B cell (primary cell): ENCODE results near the gene ERG. TPM values are rescaled to one million over a fixed set of nuclear protein-coding genes. Genes with fewer than 3 reads are reported as not detected.

Experiments
- ATAC-seq: fragments of 200-7000 bp; cut with Tn5 transposase; one replicate; pipeline ENCODE4 v1.10.0; 2021; ENCODE audit warnings: low read depth, mild to moderate bottlenecking, moderate number of reproducible peaks, moderate library complexity
- CTCF ChIA-PET: fragments of 350-600 bp; sonication (Branson Sonifier 250); formaldehyde crosslinking; loops from one replicate; lab custom pipeline; 2021; ENCODE audit warnings: antibody characterized with exemption, inconsistent platforms; lab: Charles Lee
- POLR2A ChIA-PET: fragments of 350-600 bp; sonication (Branson Sonifier 250); formaldehyde crosslinking; loops from one replicate; lab custom pipeline; 2021; ENCODE audit warnings: antibody characterized with exemption; lab: Charles Lee
- DNase-seq: peaks from one replicate; pipeline ENCODE4 v3.0.0; 2013
- H2AFZ ChIP-seq: 2 replicates; pipeline ENCODE4 v1.6.1; 2012; ENCODE audit warnings: mild to moderate bottlenecking, low read depth, low read length; ENCODE audit not compliant: insufficient read depth, poor library complexity, severe bottlenecking
- H3K27ac ChIP-seq, 2 donors: 1 replicate in 1 of 2; 2 replicates in 1 of 2; pipeline ENCODE4 v1.5.1; 2012 to 2013; ENCODE audit warnings: low read length in 2 of 2, mild to moderate bottlenecking in 2 of 2, moderate library complexity in 1 of 2
- H3K27me3 ChIP-seq, 4 experiments: fragments of 200-600 bp in 1 of 4; sonication (generic) in 1 of 4; replicated peaks in 1 of 4; 1 replicate in 2 of 4; 2 replicates in 2 of 4; pipeline versions ENCODE4 v1.6.1 to v1.7.0; 2013 to 2016; ENCODE audit warnings: low read length in 3 of 4, mild to moderate bottlenecking in 2 of 4, mixed read lengths in 1 of 4, moderate library complexity in 1 of 4; ENCODE audit not compliant: insufficient read depth in 4 of 4, control insufficient read depth in 3 of 4; ENCODE audit errors: control extremely low read depth in 1 of 4
- H3K36me3 ChIP-seq, 2 experiments: replicated peaks in 1 of 2; 1 replicate in 1 of 2; 2 replicates in 1 of 2; pipeline versions ENCODE4 v1.6.1 to v1.7.1; 2013; ENCODE audit warnings: low read length in 1 of 2; ENCODE audit not compliant: insufficient read depth in 2 of 2, control insufficient read depth in 1 of 2; ENCODE audit errors: control extremely low read depth in 1 of 2, extremely low read depth in 1 of 2
- H3K4me1 ChIP-seq, 2 donors: fragments of 200-600 bp in 1 of 2; sonication (generic) in 1 of 2; 1 replicate in 1 of 2; 2 replicates in 1 of 2; pipeline versions ENCODE4 v1.5.1 to v1.6.1; 2013 to 2017; ENCODE audit warnings: low read length in 2 of 2; ENCODE audit not compliant: control insufficient read depth in 2 of 2, insufficient read depth in 2 of 2
- H3K4me2 ChIP-seq: replicated peaks from 2 replicates; pipeline ENCODE3; 2012; ENCODE audit warnings: mild to moderate bottlenecking, low read depth, low read length; ENCODE audit not compliant: poor library complexity, severe bottlenecking
- H3K4me3 ChIP-seq, 5 experiments: fragments of 200-600 bp in 1 of 5; sonication (generic) in 1 of 5; 1 replicate in 3 of 5; 2 replicates in 2 of 5; pipeline versions ENCODE4 v1.5.1 to v1.7.0; 2011 to 2016; ENCODE audit warnings: low read length in 4 of 5, mild to moderate bottlenecking in 4 of 5, low read depth in 2 of 5, control low read depth in 1 of 5, moderate library complexity in 1 of 5; ENCODE audit not compliant: insufficient read depth in 1 of 5; ENCODE audit errors: control extremely low read depth in 1 of 5, extremely low read depth in 1 of 5
- H3K79me2 ChIP-seq: fragments of 200-600 bp; sonication (generic); one replicate; pipeline ENCODE4 v1.6.0; 2016; ENCODE audit warnings: low read length; ENCODE audit not compliant: control insufficient read depth, insufficient read depth
- H3K9ac ChIP-seq: fragments of 200-600 bp; sonication (generic); 2 replicates; pipeline ENCODE4 v1.6.1; 2017; ENCODE audit warnings: mild to moderate bottlenecking, low read length, moderate library complexity
- H3K9me3 ChIP-seq, 3 donors: one replicate each; pipeline versions ENCODE4 v1.6.1 to v1.7.1; 2013; ENCODE audit warnings: low read length in 2 of 3; ENCODE audit not compliant: control insufficient read depth in 2 of 3, insufficient read depth in 1 of 3; ENCODE audit errors: control extremely low read depth in 1 of 3
- H4K20me1 ChIP-seq: 2 replicates; pipeline ENCODE4 v1.6.0; 2012; ENCODE audit warnings: mild to moderate bottlenecking, low read length; ENCODE audit not compliant: insufficient read depth, control insufficient read depth, poor library complexity, severe bottlenecking
- H3K27ac Mint-ChIP-seq: one replicate; pipeline ENCODE4 v1.8.0; 2021; ENCODE audit warnings: mixed read lengths
- H3K27me3 Mint-ChIP-seq: one replicate; pipeline ENCODE4 v1.8.0; 2021; ENCODE audit warnings: mixed read lengths
- H3K4me1 Mint-ChIP-seq: one replicate; pipeline ENCODE4 v1.8.0; 2021; ENCODE audit warnings: mixed read lengths
- H3K4me3 Mint-ChIP-seq: one replicate; pipeline ENCODE4 v1.8.0; 2021; ENCODE audit warnings: mixed read lengths
- H3K9me3 Mint-ChIP-seq: one replicate; pipeline ENCODE4 v1.8.0; 2022; ENCODE audit warnings: mixed read lengths; ENCODE audit not compliant: insufficient read depth
- EZH2 ChIP-seq: IDR thresholded peaks from 2 replicates; pipeline ENCODE4 v1.6.1; 2012; ENCODE audit warnings: borderline replicate concordance, low read depth, mild to moderate bottlenecking, moderate library complexity, low read length; ENCODE audit not compliant: insufficient read depth, poor library complexity, severe bottlenecking
- WGBS: methylation state at CpG from one replicate; pipeline ENCODE4 v1.1.5; 2013; ENCODE audit warnings: missing lambda C conversion rate; ENCODE audit not compliant: insufficient coverage; 5-methylcytosine and 5-hydroxymethylcytosine counted together
- intact Hi-C: fragments of 100-400 bp; cut with micrococcal nuclease; formaldehyde crosslinking; loops from one replicate; pipeline ENCODE4 v1.10.0; 2022
- polyA plus RNA-seq: library from polyadenylated mRNA; depleted of rRNA; stranded (reverse); fragments of >200 nt; gene quantifications from 2 replicates; pipeline ENCODE4 v1.2.3, GENCODE V29; 2012
- total RNA-seq, 2 donors: library from RNA; stranded (reverse); fragments of 120-200 nt in 1 of 2; gene quantifications; 1 replicate in 1 of 2; 2 replicates in 1 of 2; pipeline versions ENCODE4 v1.2.3 to v1.2.4, GENCODE V29; 2013 to 2022
- TF ChIP-seq, protein P1 (sequence below): fragments of 200-600 bp; IDR thresholded peaks from one replicate; pipeline ENCODE4 v1.8.0; 2022; ENCODE audit warnings: antibody characterized with exemption, mild to moderate bottlenecking

Gene ERG
- total and polyA plus RNA-seq, 2 donors (not counting 1 experiment from before 2014, with no cell fraction given), result 0.17 TPM; not detected in 1

GRCh38 chr21:38459490-38459889 lies 38.8 kb downstream of the ERG start:
- no peaks in the 10 kb centered on the region for H3K36me3 ChIP-seq
- H3K27ac ChIP-seq, result no peak overlapping the region
- no peaks in the 10 kb centered on the region for H3K4me1 ChIP-seq
- no peak overlapping the region for H3K4me3 ChIP-seq
- intact Hi-C loops, result no loop called here
- DNase-seq, result no peak
- H3K4me3 Mint-ChIP-seq, result no peak overlapping the region
- H3K4me1 Mint-ChIP-seq, result no peaks in the 10 kb centered on the region
- H2AFZ ChIP-seq, result no peak overlapping the region
- no peaks in the 10 kb centered on the region for H3K9me3 Mint-ChIP-seq
- no peak overlapping the region for H3K4me2 ChIP-seq
- POLR2A ChIA-PET, result no interaction called here
- H3K27ac Mint-ChIP-seq, result no peak overlapping the region
- no peaks in the 10 kb centered on the region for H4K20me1 ChIP-seq
- no peaks in the 10 kb centered on the region for H3K27me3 ChIP-seq
- no peaks in the 10 kb centered on the region for H3K79me2 ChIP-seq
- no peak for ATAC-seq
- H3K9me3 ChIP-seq, result no peaks in the 10 kb centered on the region
- CTCF ChIA-PET, result no interaction called here
- no peak for TF ChIP-seq EZH2
- TF ChIP-seq, protein P1, sequence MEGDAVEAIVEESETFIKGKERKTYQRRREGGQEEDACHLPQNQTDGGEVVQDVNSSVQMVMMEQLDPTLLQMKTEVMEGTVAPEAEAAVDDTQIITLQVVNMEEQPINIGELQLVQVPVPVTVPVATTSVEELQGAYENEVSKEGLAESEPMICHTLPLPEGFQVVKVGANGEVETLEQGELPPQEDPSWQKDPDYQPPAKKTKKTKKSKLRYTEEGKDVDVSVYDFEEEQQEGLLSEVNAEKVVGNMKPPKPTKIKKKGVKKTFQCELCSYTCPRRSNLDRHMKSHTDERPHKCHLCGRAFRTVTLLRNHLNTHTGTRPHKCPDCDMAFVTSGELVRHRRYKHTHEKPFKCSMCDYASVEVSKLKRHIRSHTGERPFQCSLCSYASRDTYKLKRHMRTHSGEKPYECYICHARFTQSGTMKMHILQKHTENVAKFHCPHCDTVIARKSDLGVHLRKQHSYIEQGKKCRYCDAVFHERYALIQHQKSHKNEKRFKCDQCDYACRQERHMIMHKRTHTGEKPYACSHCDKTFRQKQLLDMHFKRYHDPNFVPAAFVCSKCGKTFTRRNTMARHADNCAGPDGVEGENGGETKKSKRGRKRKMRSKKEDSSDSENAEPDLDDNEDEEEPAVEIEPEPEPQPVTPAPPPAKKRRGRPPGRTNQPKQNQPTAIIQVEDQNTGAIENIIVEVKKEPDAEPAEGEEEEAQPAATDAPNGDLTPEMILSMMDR, result no peak
- no peak overlapping the region for H3K9ac ChIP-seq
- H3K27me3 Mint-ChIP-seq, result no peaks in the 10 kb centered on the region
- WGBS, result no CpG with 5 or more reads among the region's 1 CpG

DNA sequence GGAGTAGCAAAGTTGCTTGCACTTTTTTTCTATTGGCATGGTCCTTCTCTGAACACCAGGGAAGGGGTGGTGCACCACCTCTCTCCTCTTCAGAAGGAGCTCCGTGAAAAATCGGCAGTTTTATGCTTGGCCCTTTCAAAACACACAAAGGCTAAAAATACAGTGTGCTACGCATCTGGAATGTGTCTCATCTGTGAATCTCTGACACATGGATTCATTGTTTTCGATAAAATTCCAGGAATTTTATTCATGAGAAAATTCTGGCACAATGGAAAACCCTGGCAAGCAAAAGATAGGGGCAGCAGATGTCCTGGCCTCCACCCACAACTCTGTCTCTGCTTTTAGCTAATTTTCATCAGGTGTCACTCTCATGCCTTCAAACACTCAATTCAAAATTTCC lies 42.9 kb downstream of the ERG start:
- POLR2A ChIA-PET, result no interaction called here
- Histone ChIP-seq H3K4me3 (no peak overlapping the region), H3K9ac (no peak overlapping the region), H3K27me3 (no peaks in the 10 kb centered on the region), H4K20me1 (no peaks in the 10 kb centered on the region), H3K79me2 (no peaks in the 10 kb centered on the region), H2AFZ (no peak overlapping the region), H3K27ac (no peak overlapping the region), H3K4me1 (no peaks in the 10 kb centered on the region), H3K9me3 (no peaks in the 10 kb centered on the region), H3K36me3 (no peaks in the 10 kb centered on the region), H3K4me2 (no peak overlapping the region)
- TF ChIP-seq, protein P1, result no peak
- no peak for TF ChIP-seq EZH2
- intact Hi-C loops, result no loop called here
- WGBS, result 90% methylated on average over 4 of the region's 4 CpGs
- ATAC-seq, result no peak
- no peak overlapping the region for H3K27ac Mint-ChIP-seq
- no peaks in the 10 kb centered on the region for H3K27me3 Mint-ChIP-seq
- no peak for DNase-seq
- H3K9me3 Mint-ChIP-seq, result no peaks in the 10 kb centered on the region
- no peaks in the 10 kb centered on the region for H3K4me1 Mint-ChIP-seq
- H3K4me3 Mint-ChIP-seq, result no peak overlapping the region
- CTCF ChIA-PET, result no interaction called here
